TTC549 (cell line): ENCODE measurements around the gene ZBTB25.

Source experiments
- FAIRE-seq: peaks from 2 replicates; lab custom pipeline; 2012; peaks lifted over from hg19 to GRCh38; lab: Jason Lieb, UNC

ZBTB25 gene

DNA sequence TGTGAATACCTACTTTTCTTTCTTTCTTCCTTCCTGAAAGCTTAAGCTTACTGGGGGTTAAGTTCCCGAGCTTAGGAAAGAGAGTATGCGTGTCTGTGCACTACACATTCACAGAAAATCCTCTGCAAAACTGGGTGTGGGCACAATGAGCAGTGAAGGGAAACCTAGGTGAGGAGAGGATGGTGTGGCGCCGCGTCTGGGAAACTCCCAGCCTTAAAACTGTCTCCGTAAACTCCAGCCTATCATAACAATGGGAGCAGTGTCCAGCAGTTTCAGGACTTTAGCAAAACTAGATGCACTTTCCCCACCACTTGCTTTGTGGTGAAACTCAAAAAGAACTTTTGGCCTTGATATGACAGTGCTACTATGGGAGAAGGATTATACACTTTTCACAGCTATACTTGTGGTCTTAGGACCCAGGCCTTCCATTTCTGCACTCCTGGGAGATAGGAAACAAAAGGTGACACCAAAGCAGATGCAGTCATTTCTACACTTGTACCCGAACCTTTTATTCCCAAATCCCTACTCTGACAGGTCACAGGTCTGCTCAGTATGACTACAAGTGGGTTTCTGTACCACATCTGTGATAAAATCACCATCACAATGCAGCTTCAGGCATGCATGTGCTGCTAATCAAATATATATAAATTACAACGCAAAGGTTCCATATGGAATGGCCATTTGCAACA lies 27.9 kb downstream of the ZBTB25 start:
- FAIRE-seq: no peak

DNA sequence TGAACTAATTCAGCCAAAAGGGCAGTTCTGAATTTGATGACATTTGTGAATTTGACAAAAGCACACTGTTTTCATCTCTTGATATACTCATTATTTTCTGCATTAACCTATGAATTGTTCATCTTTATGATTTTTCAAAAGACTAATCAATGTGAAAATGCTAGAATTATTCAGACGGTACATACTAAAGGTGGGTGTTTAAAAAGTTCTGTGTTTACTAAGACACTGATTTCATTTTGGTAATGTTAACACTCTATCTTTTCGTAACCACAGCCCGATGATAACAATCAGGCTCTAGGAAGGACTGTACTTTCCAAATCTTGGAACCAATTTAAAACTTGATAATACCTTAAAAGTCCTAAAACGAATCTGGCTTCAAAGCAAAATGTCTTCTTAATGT lies 28.9 kb downstream of the ZBTB25 start:
- FAIRE-seq: no peak

DNA sequence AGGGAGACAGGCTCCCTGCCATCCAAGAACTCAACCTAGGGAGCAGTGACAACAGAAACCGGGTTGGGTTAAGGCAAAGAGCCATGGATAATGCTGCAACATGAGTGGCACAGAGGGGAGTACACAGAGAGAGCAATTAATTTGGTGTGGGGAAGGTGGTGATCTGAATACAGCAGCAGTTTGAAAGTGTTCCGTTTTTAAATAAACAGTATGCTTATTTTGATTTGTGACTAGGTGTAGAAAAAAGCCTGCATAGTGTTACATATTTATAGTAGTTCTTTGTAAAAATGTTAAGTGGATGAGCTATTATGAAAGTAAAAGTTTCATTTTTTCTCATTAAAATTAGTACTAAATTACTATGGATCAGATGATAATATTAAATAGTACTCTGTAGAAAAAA lies 29.6 kb downstream of the ZBTB25 start:
- no peak for FAIRE-seq

DNA sequence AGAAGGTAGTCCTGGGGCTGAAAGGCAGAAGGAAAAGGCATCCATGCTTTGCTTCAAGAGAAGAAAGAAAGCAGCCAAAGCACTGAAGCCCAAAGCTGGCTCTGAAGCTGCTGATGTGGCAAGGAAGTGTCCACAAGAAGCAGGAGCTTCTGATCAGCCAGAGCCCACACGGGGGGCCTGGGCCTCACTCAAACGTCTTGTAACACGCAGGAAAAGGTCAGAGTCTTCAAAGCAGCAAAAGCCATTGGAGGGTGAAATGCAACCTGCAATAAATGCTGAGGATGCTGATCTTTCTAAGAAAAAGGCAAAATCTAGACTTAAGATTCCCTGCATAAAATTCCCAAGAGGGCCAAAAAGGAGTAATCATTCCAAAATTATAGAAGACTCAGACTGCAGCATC lies 35.2 kb downstream of the ZBTB25 start:
- no peak for FAIRE-seq

DNA sequence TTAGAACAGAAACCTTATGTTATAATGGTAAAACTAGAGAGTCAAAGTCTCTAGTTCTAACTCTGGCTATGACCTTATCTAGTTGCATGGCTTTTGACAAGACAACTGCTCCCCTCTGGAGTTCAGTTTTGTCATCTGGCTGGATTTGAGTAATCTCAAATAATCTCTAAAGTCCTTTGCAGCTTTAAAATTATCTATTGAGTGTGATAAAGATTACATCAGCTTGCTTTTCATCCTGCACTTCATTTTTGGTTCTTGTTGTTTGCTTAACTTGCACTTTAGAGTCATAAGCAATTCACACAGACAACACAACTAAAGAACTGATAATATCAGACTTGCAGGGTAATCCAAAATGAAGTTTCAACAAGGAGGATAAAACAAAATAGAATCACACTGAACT lies 36.1 kb downstream of the ZBTB25 start:
- no peak for FAIRE-seq

DNA sequence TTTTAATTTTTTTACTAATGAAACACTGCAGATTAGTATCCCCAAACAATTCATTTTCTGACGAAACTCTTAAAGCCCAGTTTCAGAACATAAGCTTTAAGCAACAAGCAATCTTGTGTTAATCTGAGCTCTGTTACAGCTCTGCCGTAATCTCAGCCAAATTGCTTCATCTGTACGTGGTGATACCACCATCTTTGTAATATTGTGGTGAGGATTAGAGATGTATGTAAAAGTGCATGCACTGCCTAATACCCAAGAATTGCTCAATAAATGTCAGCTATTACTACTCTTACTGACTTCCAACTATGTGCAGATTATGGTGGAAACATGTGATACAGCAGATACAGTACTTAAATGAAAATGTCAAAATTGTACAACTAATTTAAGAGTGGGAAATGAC lies 36.5 kb downstream of the ZBTB25 start:
- FAIRE-seq: no peak

DNA sequence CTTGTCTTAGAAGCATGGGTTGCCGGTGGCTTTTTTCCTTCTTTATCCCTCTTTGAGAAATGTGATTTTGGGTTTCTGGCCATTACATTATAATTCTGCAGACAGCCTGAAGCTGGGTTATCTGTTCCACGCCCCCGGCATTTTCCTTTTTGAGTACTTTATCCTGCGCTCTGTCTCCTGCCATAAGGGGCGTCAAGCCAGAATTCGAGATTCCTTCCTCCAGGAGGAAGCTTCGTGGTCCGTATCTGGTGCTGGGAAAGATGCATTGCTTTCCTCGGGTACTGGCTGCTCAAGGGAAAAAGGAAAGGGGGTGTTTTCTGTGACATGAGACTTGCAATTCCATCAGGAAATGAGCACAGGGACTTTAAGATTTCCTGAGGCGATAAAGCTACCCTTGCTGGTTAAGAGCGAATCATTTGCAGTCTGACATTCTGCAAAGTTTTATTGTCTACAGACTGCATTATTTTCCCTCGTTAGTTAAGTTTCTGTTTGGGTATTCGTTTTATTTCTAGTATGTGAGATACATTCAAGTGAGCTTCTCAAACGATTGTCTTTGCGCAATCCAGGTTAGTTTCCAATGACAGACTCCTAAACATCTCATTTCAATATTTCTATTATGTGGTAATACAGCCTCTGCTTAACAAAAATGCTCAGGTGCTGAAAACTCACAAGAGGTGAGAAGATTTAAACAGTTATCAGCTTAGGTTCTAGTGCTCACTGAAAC lies 37.6 kb downstream of the ZBTB25 start:
- no peak for FAIRE-seq

DNA sequence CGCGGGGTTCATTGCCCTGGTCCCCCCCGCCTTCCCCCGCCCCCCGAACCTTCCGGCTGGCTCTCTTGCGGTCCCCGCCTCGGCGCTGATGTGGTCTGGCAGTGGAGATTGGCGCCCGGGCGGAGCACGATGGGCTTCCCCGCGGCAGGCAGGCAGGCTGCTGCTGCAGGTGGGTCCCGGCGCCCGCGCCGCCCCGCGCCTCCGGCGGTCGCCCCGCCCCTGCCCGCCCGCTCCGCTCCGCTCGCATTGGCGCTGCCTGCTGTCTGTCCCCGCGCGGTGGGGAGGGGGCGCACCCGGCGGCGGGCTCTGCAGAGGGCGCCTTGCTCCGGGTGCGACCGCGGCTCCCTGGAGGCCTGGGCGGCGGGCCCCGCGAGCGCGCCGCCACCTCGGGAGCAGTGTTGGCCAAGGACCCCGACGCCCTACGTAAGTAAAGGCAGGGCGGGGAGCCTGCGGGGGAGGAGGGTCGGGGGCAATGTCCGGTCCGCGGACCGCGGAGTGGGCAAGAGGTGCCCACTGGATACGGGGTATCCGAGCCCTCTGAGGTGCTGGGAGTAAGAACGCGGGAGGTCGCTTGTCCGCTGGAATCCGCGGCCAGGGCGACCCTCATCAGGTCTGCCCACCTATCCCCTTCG lies 38.3 kb downstream of the ZBTB25 start, which contains the start of gene AKAP5:
TSS of gene AKAP5 (plus strand) at position 309 of the 632 bp plus-strand sequence. CDS start 2,896 bp downstream, outside the sequence.
- FAIRE-seq: no peak

DNA sequence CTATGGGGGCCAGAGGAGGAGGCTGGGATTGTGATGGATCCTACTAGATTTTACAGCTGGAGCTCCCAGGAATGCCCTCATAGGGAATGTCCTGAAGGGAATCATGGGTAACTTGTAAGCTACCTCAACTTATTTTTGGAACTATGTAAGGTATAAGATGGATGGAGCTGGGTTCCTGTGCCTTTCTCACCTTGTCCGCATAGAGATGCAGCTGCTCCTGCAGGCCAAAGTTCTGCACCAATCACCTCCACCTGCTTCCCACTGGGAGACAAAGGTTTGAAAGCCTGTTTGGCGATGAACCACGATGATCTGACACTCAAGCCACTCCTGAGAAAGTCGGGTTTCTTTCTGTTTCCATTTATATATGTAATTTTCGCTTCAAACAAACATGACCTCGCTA lies 39.0 kb downstream of the ZBTB25 start:
- no peak for FAIRE-seq

DNA sequence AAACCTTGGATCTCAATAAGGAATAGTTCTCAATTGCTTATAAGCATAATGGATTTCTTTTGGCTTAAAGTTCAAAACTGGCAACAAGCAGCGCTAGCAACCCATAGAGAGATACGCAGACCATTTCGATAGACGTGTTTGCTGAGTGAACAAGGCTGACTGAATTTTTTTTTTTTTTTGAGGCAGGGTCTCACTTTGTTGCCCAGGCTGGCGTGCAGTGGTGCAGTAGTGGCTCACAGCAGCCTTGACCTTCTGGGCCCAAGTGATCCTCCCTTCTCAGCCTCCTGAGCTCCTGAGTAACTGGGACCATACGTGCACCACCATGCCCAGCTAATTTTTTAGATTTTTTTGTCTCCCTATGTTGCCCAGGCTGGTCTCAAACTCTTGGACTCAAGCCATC lies 39.8 kb downstream of the ZBTB25 start:
- no peak for FAIRE-seq

DNA sequence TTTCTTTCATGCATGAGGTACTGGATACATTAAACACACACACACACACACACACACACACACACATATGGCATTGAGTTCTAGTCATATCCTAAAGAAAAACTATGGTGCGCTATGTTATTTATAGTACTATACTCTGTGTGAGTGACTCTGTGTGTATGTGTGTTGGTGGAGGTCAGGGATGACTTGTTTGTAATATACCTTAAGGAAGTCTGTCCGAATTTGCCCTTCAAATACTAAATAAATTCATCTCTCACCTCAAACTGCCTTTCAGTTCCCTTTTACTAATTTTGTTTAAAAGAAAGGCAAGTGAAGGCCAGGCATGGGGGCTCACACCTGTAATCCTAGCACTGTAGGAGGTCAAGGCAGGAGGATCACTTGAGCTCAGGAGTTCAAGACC lies 40.4 kb downstream of the ZBTB25 start:
- FAIRE-seq: no peak

DNA sequence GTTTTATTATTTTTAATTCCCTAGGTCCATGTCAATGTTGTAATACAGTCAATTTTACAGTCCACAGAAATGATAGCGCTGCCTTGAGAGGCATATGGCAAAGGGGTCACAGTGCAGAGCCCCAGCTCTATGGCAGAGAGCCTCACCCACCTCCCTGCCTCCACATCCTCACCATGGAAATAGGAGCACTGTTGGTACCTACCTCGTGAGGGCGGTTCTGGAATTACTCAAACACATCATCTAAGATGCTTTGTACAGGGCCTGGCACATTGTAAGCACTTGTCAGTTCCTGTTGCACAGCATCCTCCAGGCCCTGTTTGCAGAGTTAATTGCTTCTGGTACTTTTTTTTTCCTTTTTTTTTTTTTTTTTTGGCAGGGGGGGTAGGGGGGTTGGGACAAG lies 42.4 kb downstream of the ZBTB25 start:
- no peak for FAIRE-seq

DNA sequence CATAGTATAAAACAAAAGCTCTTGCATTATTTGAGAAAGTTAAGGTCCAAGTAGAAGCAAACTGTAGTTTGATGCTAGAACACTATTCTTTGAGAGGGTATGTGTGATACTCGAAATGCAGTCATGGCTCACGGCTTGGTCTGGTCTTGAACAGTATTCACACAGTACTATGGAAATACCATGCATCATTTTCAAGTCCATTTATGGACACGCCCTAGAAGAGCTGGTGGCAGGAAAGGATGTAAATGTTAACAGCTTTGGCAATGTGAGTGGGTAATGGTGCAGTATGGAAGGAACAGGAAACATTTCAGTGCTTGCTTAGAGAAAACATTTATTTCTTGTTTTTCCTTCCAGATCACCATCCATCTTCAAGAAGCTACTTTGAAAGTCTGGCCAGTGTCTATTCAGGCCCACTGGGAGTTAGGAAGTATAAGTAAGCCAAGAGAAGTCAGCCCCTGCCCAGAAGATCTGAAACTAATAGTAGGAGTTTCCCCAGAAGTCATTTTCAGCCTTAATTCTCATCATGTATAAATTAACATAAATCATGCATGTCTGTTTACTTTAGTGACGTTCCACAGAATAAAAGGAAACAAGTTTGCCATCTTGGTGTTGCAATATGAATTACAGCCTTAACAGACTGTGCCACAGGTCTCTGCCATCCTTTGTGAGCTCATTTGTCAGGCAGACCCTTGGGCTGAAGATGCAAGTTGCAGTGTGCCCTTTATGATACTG lies 44.1 kb downstream of the ZBTB25 start:
- no peak for FAIRE-seq

DNA sequence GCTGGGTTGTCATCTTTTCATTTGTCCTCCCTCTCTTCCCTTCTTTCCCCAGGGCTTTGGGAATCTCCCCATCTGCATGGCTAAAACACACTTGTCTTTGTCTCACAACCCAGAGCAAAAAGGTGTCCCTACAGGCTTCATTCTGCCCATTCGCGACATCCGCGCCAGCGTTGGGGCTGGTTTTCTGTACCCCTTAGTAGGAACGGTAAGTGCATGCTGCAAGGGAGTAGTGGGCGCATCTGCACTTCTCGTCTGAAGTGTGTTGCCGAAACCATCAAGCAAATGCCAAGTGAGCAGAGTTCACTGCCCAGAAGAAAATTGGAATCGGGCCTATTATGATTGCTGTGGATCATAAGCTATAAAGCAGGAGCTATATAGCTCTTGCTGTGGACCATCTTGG lies 49.0 kb downstream of the ZBTB25 start:
- FAIRE-seq: no peak

DNA sequence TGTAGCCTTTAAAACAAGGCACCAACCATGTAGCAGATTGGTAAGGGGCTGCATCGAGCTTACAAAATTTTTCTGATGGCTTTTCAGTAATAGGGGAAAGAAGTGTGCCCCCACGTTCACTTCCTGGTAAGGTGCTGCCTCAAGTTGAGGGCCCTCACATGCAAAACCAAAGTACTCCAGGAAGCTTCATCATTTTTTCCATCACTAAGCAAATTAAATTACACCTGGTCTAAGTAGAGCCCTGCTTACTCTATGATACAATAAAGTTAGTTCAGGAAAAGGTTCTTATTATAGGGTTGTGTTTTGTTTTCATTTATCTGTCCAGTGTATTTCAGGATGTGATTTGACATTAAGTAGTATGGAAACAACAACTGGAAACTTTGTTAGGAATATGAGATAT lies 53.4 kb downstream of the ZBTB25 start:
- no peak for FAIRE-seq

DNA sequence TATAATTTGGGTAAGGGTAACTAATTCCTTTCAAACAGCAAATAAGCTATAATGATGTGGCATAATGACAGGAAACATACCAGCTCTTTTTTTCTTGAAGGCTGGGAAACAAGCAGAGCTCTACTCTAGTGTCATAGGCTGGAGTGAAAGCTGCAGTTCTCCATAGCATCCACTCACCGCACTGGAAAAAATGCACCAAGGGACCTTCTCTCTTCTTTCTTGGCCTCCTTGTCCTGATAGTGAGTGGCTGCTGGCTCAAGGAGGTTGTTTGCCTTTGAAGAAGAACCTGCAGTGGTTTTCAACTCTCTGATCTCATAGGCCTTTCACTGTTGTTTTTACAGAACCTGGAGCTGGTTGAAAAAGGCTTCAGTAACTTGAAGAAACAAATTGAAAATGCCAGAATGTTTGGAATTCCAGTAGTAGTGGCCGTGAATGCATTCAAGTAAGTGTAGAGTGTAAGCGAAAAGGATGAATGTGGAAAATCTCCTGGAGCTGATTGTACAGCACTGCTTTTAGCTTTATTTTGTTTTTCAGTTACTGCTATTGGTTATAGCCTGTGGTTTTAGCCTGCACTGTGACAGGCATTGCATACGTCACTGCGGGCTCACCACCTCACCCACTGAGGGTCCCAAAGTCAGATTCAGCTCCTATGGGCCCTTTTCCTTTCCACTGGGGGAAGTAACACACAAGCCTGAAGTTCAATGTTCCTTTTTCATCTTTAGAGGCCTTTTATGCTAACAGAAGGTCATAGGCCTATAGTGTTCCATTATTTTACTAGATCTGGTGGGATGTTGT lies 55.6 kb downstream of the ZBTB25 start:
- no peak for FAIRE-seq

DNA sequence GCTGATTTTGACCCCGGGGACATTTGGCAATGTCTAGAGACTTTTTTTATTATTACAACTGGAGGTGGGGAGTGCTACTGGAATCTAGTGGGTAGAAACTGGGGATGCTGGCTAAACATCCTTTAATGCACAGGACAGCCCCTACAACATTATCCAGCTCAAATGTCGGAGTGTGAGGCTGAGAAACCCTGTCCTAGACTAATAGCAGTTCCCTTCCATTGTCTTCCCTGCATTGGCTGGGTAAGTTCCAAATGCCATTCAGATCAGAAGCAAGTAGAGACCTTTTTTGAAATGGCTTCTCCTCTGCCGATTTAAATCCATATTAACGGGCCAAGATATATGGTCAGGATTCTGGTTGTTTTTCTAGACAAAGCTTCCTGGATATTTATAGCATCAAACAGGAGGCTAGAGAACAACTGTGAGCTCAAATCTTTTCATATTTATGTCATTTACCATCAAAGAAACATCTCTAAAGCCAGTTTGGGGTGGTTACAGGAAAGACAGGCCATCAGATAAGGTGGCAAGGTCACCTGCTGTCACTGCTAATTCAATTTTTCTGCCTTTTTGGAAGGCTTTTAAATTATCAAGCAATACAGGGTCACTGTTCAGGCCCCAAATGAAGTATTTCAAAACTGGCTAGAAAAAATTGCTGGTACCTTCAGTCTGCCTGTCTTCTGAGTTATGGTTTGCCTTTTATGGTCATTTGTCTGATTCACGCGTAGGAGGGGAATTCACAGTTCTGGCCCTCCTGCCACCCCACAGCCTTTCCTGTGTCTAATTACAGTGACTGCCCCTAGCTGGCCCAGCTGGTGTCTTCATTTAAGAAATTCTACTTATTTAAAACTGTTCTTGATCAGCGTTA lies 58.4 kb downstream of the ZBTB25 start:
- FAIRE-seq: no peak

DNA sequence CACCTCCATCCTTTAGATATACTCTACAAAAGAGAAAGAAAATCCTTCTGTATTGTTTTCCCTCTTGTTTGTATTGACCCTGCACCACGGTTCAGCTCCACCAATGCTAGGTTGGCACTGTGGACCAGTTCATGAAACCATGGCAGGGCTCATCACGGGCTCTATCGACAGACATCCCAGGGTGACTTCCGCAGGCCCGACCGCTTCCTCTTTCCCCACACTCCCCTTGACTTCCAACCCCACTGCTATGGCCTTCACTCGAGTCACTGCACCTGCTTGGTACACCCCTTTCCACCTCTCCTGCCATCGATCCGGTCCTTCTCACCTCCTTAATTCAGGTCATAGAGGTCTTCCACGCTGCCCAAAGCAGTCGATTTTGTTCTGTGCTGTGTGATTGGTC lies 59.5 kb downstream of the ZBTB25 start:
- no peak for FAIRE-seq

DNA sequence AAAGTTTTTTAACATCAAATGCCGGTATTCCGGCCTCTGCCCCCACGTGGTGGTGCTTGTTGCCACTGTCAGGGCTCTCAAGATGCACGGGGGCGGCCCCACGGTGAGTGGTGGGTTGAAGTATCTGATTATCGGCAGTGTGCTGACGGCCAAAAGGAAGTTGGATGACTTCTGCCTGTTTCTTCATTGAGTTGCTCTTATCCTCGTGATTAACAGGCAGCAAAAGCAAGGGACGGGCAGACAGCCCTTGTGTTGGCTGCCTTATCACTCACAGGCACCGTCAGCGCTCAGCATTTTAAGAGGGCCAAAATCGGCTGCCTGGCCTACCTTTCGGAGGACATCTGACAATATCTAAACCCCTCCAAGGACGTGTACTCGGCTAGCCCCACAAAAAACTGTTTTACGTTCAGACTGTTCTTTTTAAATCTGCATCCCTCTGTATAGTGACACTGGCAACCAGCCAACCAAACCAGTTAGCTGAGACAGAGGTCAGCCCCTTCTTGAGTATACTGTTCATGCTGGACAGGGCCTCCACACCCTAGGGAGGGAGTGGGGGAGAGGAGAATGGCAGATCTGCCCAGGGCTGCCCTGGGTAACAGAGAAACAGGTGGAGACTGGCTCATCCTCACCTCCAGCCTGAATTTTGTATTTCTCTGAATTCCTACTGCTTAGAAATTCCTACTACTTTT lies 61.2 kb downstream of the ZBTB25 start:
- FAIRE-seq: no peak

DNA sequence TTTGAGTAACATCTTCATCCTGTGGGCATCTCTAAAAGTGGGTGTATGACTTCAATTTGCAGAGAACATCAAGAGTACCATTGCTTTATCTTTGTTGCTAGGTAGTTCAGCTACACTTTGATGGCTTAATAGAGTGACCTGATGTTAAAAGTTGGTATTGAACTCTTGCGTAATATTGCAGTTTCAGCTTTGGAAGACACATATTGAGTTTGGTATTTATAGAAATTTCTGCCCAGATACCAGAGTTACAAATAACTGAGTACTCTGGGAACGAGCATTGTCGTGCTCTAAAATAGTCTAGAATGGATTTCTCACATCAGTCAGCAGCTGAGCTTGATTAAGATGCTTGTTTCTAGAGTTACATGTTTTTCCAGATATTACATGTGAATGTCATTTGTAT lies 63.1 kb downstream of the ZBTB25 start:
- FAIRE-seq: no peak

DNA sequence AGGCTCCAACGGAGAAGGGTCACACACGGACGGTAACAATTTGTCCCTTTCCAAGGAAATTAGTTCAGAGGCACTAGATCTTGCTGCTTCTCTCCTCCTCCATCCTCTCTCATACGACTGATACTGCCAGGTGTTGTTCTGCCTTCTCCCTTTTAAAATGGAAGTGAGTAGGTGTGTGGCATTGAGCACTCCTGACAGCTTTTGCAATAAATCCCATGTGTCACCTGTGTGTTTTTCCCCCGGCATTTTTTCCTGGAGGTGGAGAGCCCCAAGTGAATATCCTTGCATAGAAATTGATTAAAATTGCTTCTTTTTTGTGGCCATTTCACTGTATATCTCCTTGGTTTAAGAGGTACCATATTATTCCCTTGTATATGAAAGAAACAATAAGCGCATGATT lies 64.5 kb downstream of the ZBTB25 start:
- no peak for FAIRE-seq
